GOT3 (cell line): Measurements from ENCODE around the gene GPR17.

Source experiments
- DNase-seq: peaks from one replicate; lab custom pipeline; 2025; ENCODE audit warnings: mixed read lengths; lab: John Stamatoyannopoulos, UW

Gene GPR17

GRCh38 chr2:127694986-127695385 lies 49.0 kb downstream of the GPR17 start:
- no peak for DNase-seq

GRCh38 chr2:127695491-127696472 lies 49.8 kb downstream of the GPR17 start:
- DNase-seq, result no peak

GRCh38 chr2:127697482-127698180 lies 51.7 kb downstream of the GPR17 start:
- DNase-seq, result no peak

GRCh38 chr2:127698553-127699355 lies 52.8 kb downstream of the GPR17 start:
- no peak for DNase-seq

- no peak for DNase-seq
Measured at GRCh38 chr2:127700527-127701192, 54.7 kb downstream of the GPR17 start.

GRCh38 chr2:127701193-127701650 lies 55.3 kb downstream of the GPR17 start, which contains the start of gene SFT2D3:
TSS of gene SFT2D3 (plus strand) at chr2:127701497. CDS start at chr2:127701529, 32 bp downstream.
- DNase-seq, result peak; percentile 58

- peak; percentile 53 for DNase-seq
Measured at GRCh38 chr2:127701651-127702394, 55.9 kb downstream of the GPR17 start.
